HG03520 (cell line): ENCODE data around the gene SRPK2.
A peak's percentile ranks its signal among the peaks of the same experiment; 100 is the strongest.

Experiments
- ATAC-seq: cut with Tn5 transposase; IDR thresholded peaks from one replicate; pipeline ENCODE4 v1.9.1; 2021; ENCODE audit warnings: mild to moderate bottlenecking, moderate library complexity; ENCODE audit not compliant: unreplicated experiment

The SRPK2 gene

GRCh38 chr7:105153531-105153930, 235.2 kb downstream of the SRPK2 start:
- no peak for ATAC-seq

- ATAC-seq: no peak
Measured at GRCh38 chr7:105151152-105151551, 237.6 kb downstream of the SRPK2 start.

- no peak for ATAC-seq
Measured at GRCh38 chr7:105149827-105150226, 238.9 kb downstream of the SRPK2 start.

- no peak for ATAC-seq
Measured at GRCh38 chr7:105141068-105141467, 247.7 kb downstream of the SRPK2 start.

- ATAC-seq: no peak
Measured at GRCh38 chr7:105139381-105139780, 249.3 kb downstream of the SRPK2 start.

GRCh38 chr7:105137898-105138297, 250.8 kb downstream of the SRPK2 start:
- no peak for ATAC-seq

- ATAC-seq: no peak
Measured at GRCh38 chr7:105136221-105136620, 252.5 kb downstream of the SRPK2 start.

- no peak for ATAC-seq
Measured at GRCh38 chr7:105133986-105134655, 254.6 kb downstream of the SRPK2 start.

GRCh38 chr7:105133358-105133757, 255.4 kb downstream of the SRPK2 start:
- no peak for ATAC-seq

GRCh38 chr7:105132835-105133234, 255.9 kb downstream of the SRPK2 start:
- no peak for ATAC-seq

GRCh38 chr7:105132335-105132734, 256.4 kb downstream of the SRPK2 start:
- no peak for ATAC-seq

GRCh38 chr7:105131890-105132289, 256.8 kb downstream of the SRPK2 start:
- no peak for ATAC-seq

- peak; percentile 80 for ATAC-seq
Measured at GRCh38 chr7:105131033-105131656, 257.6 kb downstream of the SRPK2 start.

- ATAC-seq: no peak
Measured at GRCh38 chr7:105130580-105130979, 258.1 kb downstream of the SRPK2 start.

GRCh38 chr7:105130048-105130447, 258.7 kb downstream of the SRPK2 start:
- ATAC-seq: no peak

- ATAC-seq: no peak
Measured at GRCh38 chr7:105127179-105127578, 261.5 kb downstream of the SRPK2 start.

- ATAC-seq: no peak
Measured at GRCh38 chr7:105126436-105126975, 262.2 kb downstream of the SRPK2 start.

- ATAC-seq: no peak
Measured at GRCh38 chr7:105125745-105126144, 263.0 kb downstream of the SRPK2 start.

- no peak for ATAC-seq
Measured at GRCh38 chr7:105122619-105123018, 266.1 kb downstream of the SRPK2 start.

GRCh38 chr7:105118612-105119600, 269.8 kb downstream of the SRPK2 start:
- ATAC-seq: no peak
